Mesendoderm (in vitro differentiated cells): Measurements from ENCODE around the gene PCYOX1L.

Experiments used
- DNase-seq: peaks from one replicate; pipeline ENCODE4 v3.0.0; 2013
- H2AK5ac ChIP-seq: 2 replicates; pipeline ENCODE4 v1.6.1; 2013; ENCODE audit warnings: low read length, inconsistent platforms
- H2BK120ac ChIP-seq: 2 replicates; pipeline ENCODE4 v1.6.1; 2013; ENCODE audit warnings: low read depth, mild to moderate bottlenecking, low read length, moderate library complexity, mixed read lengths
- H2BK15ac ChIP-seq: replicated peaks from 2 replicates; pipeline ENCODE4 v1.6.1; 2013; ENCODE audit warnings: low read depth, mild to moderate bottlenecking, moderate library complexity
- H2BK5ac ChIP-seq: 2 replicates; pipeline ENCODE4 v1.6.1; 2013; ENCODE audit warnings: low read length, inconsistent platforms
- H3K18ac ChIP-seq: 2 replicates; pipeline ENCODE4 v1.6.1; 2013; ENCODE audit warnings: mild to moderate bottlenecking, low read length, mixed read lengths
- H3K23ac ChIP-seq: one replicate; pipeline ENCODE4 v1.6.1; 2013; ENCODE audit warnings: low read length
- H3K27ac ChIP-seq: 2 replicates; pipeline ENCODE4 v1.5.1; 2013; ENCODE audit warnings: low read depth, mild to moderate bottlenecking, inconsistent platforms, low read length, moderate library complexity
- H3K27me3 ChIP-seq: 2 replicates; pipeline ENCODE4 v1.6.1; 2013; ENCODE audit warnings: low read length, control low read depth, mild to moderate bottlenecking, inconsistent platforms; ENCODE audit not compliant: insufficient read depth, poor library complexity
- H3K36me3 ChIP-seq: 2 replicates; pipeline ENCODE4 v1.6.1; 2013; ENCODE audit warnings: low read length, inconsistent platforms; ENCODE audit not compliant: control insufficient read depth, insufficient read depth
- H3K4ac ChIP-seq: one replicate; pipeline ENCODE4 v1.6.1; 2013; ENCODE audit warnings: low read depth, mild to moderate bottlenecking, low read length, moderate library complexity
- H3K4me1 ChIP-seq: 2 replicates; pipeline ENCODE4 v1.6.1; 2013; ENCODE audit warnings: low read depth, low read length, inconsistent platforms; ENCODE audit not compliant: control insufficient read depth
- H3K4me2 ChIP-seq: 2 replicates; pipeline ENCODE4 v1.6.1; 2013; ENCODE audit warnings: low read length
- H3K4me3 ChIP-seq: 2 replicates; pipeline ENCODE4 v1.5.1; 2013; ENCODE audit warnings: mild to moderate bottlenecking, low read length
- H3K56ac ChIP-seq: one replicate; pipeline ENCODE4 v1.6.1; 2013; ENCODE audit warnings: low read length
- H3K79me1 ChIP-seq: 2 replicates; pipeline ENCODE4 v1.6.1; 2013; ENCODE audit warnings: low read length, inconsistent platforms
- H3K79me2 ChIP-seq: 2 replicates; pipeline ENCODE4 v1.6.1; 2013; ENCODE audit warnings: mild to moderate bottlenecking, low read length; ENCODE audit not compliant: control insufficient read depth, insufficient read depth
- H3K9ac ChIP-seq: 2 replicates; pipeline ENCODE4 v1.6.1; 2013; ENCODE audit warnings: low read length, inconsistent platforms
- H4K5ac ChIP-seq: one replicate; pipeline ENCODE4 v1.6.1; 2013; ENCODE audit warnings: low read length
- H4K8ac ChIP-seq: one replicate; pipeline ENCODE4 v1.6.1; 2013; ENCODE audit warnings: low read depth, mild to moderate bottlenecking, control low read depth, low read length, moderate library complexity
- WGBS: extraction: QIAGEN DNeasy Blood & Tissue Kit; methylation state at CpG from one replicate; pipeline ENCODE4 v1.1.7; 2013; ENCODE audit warnings: low lambda C conversion rate, missing lambda C conversion rate; ENCODE audit not compliant: insufficient coverage; ENCODE audit errors: extremely low coverage; 5-methylcytosine and 5-hydroxymethylcytosine counted together

PCYOX1L gene

GRCh38 chr5:149360272-149360671 is 2.4 kb downstream of the PCYOX1L start:
- no peaks in the 10 kb centered on the region for H3K36me3 ChIP-seq
- no peak overlapping the region for H3K4me3 ChIP-seq
- H3K9ac ChIP-seq, result no peak overlapping the region
- no peaks in the 10 kb centered on the region for H3K79me1 ChIP-seq
- H3K56ac ChIP-seq, result no peak overlapping the region
- no peak overlapping the region for H3K23ac ChIP-seq
- H2AK5ac ChIP-seq, result no peak overlapping the region
- no peak overlapping the region for H2BK120ac ChIP-seq
- no peaks in the 10 kb centered on the region for H3K4me1 ChIP-seq
- no peak overlapping the region for H2BK15ac ChIP-seq
- H3K79me2 ChIP-seq, result no peaks in the 10 kb centered on the region
- H3K4me2 ChIP-seq, result no peak overlapping the region
- no peak overlapping the region for H3K27ac ChIP-seq
- H4K8ac ChIP-seq, result no peak overlapping the region
- H3K18ac ChIP-seq, result no peak overlapping the region
- DNase-seq, result no peak
- H2BK5ac ChIP-seq, result no peak overlapping the region
- no peak overlapping the region for H3K4ac ChIP-seq
- H3K27me3 ChIP-seq, result no peaks in the 10 kb centered on the region
- no CpG with 5 or more reads among the region's 1 CpG for WGBS
- no peak overlapping the region for H4K5ac ChIP-seq

GRCh38 chr5:149362541-149362940 is 4.7 kb downstream of the PCYOX1L start:
- no peak overlapping the region for H3K27ac ChIP-seq
- no peak overlapping the region for H3K56ac ChIP-seq
- no peaks in the 10 kb centered on the region for H3K79me2 ChIP-seq
- H2BK120ac ChIP-seq, result no peak overlapping the region
- H3K79me1 ChIP-seq, result no peaks in the 10 kb centered on the region
- no peak for DNase-seq
- no peak overlapping the region for H2BK15ac ChIP-seq
- H3K4ac ChIP-seq, result no peak overlapping the region
- H3K4me3 ChIP-seq, result no peak overlapping the region
- no CpG with 5 or more reads among the region's 12 CpGs for WGBS
- no peak overlapping the region for H2AK5ac ChIP-seq
- no peak overlapping the region for H2BK5ac ChIP-seq
- H3K4me2 ChIP-seq, result no peak overlapping the region
- H4K5ac ChIP-seq, result no peak overlapping the region
- no peak overlapping the region for H4K8ac ChIP-seq
- H3K9ac ChIP-seq, result no peak overlapping the region
- H3K23ac ChIP-seq, result no peak overlapping the region
- no peaks in the 10 kb centered on the region for H3K36me3 ChIP-seq
- no peaks in the 10 kb centered on the region for H3K4me1 ChIP-seq
- H3K27me3 ChIP-seq, result no peaks in the 10 kb centered on the region
- no peak overlapping the region for H3K18ac ChIP-seq

- H3K4me2 ChIP-seq, result no peak overlapping the region
- no peak overlapping the region for H3K9ac ChIP-seq
- H3K18ac ChIP-seq, result no peak overlapping the region
- no peak overlapping the region for H4K5ac ChIP-seq
- H3K79me2 ChIP-seq, result no peaks in the 10 kb centered on the region
- no peaks in the 10 kb centered on the region for H3K27me3 ChIP-seq
- no peak overlapping the region for H2BK15ac ChIP-seq
- no peak overlapping the region for H3K23ac ChIP-seq
- H3K56ac ChIP-seq, result no peak overlapping the region
- no peak overlapping the region for H4K8ac ChIP-seq
- H3K27ac ChIP-seq, result no peak overlapping the region
- no peaks in the 10 kb centered on the region for H3K79me1 ChIP-seq
- H2AK5ac ChIP-seq, result no peak overlapping the region
- DNase-seq, result no peak
- H2BK5ac ChIP-seq, result no peak overlapping the region
- no peak overlapping the region for H2BK120ac ChIP-seq
- no peak overlapping the region for H3K4ac ChIP-seq
- no peaks in the 10 kb centered on the region for H3K4me1 ChIP-seq
- H3K4me3 ChIP-seq, result no peak overlapping the region
- no peaks in the 10 kb centered on the region for H3K36me3 ChIP-seq
Measured at GRCh38 chr5:149363358-149363757, 5.5 kb downstream of the PCYOX1L start.

GRCh38 chr5:149363936-149364335 is 6.1 kb downstream of the PCYOX1L start:
- Histone ChIP-seq H3K36me3 (no peaks in the 10 kb centered on the region), H3K4me1 (no peaks in the 10 kb centered on the region), H4K5ac (no peak overlapping the region), H2BK120ac (no peak overlapping the region), H3K9ac (no peak overlapping the region), H3K23ac (no peak overlapping the region), H3K4me3 (no peak overlapping the region), H3K79me2 (no peaks in the 10 kb centered on the region), H2BK15ac (no peak overlapping the region), H3K27me3 (no peaks in the 10 kb centered on the region), H3K56ac (no peak overlapping the region), H3K4me2 (no peak overlapping the region), H3K18ac (no peak overlapping the region), H3K79me1 (no peaks in the 10 kb centered on the region), H2BK5ac (no peak overlapping the region), H3K4ac (no peak overlapping the region), H3K27ac (no peak overlapping the region), H2AK5ac (no peak overlapping the region), H4K8ac (no peak overlapping the region)
- no CpG with 5 or more reads among the region's 9 CpGs for WGBS
- no peak for DNase-seq

GRCh38 chr5:149364719-149365118 is 6.9 kb downstream of the PCYOX1L start:
- Histone ChIP-seq H3K27me3 (no peaks in the 10 kb centered on the region), H2BK15ac (no peak overlapping the region), H3K4me2 (no peak overlapping the region), H3K4ac (no peak overlapping the region), H3K23ac (no peak overlapping the region), H2AK5ac (no peak overlapping the region), H3K18ac (no peak overlapping the region), H3K27ac (no peak overlapping the region), H3K9ac (no peak overlapping the region), H4K8ac (no peak overlapping the region), H4K5ac (no peak overlapping the region), H3K4me1 (no peaks in the 10 kb centered on the region), H3K36me3 (no peaks in the 10 kb centered on the region), H3K4me3 (no peak overlapping the region), H3K56ac (no peak overlapping the region), H3K79me2 (no peaks in the 10 kb centered on the region), H2BK5ac (no peak overlapping the region), H2BK120ac (no peak overlapping the region), H3K79me1 (no peaks in the 10 kb centered on the region)
- no peak for DNase-seq
- WGBS, result no CpG with 5 or more reads among the region's 2 CpGs

- Histone ChIP-seq H3K9ac (no peak overlapping the region), H2BK5ac (no peak overlapping the region), H4K5ac (no peak overlapping the region), H3K4ac (no peak overlapping the region), H3K79me2 (no peaks in the 10 kb centered on the region), H3K4me3 (no peak overlapping the region), H3K4me1 (no peaks in the 10 kb centered on the region), H3K27ac (no peak overlapping the region), H3K4me2 (no peak overlapping the region), H3K79me1 (no peaks in the 10 kb centered on the region), H3K56ac (no peak overlapping the region), H3K36me3 (no peaks in the 10 kb centered on the region), H2BK15ac (no peak overlapping the region), H3K27me3 (no peaks in the 10 kb centered on the region), H4K8ac (no peak overlapping the region), H3K18ac (no peak overlapping the region), H2AK5ac (no peak overlapping the region), H2BK120ac (no peak overlapping the region), H3K23ac (no peak overlapping the region)
- no CpG with 5 or more reads among the region's 6 CpGs for WGBS
- DNase-seq, result no peak
Measured at GRCh38 chr5:149365418-149365817, 7.6 kb downstream of the PCYOX1L start.
